Measurements from ENCODE around the gene SLC16A8. TPM values are rescaled to one million over a fixed set of nuclear protein-coding genes. Genes with fewer than 3 reads are reported as not detected.

Gene SLC16A8
- total RNA-seq, 1 experiment from 2014 or later = not detected

DNA sequence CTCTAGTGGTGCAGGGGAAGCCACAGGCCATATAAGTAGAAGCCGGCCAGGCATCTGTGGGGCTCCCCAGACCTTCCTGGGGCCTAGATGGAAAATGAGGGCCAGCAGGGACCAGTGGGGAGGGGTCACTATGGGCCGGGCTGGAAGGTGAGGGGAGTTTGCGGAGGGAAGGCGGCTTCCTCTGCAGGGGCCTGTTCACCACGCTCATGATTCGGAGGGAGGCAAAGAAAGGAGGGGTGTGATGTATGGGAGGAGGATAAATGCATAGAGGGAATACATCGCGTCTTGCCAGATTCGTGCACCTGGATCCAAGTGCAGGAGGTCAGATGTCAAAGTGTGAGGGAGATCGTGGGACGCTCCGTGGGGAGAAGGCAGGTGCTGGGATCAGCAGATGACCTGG is 6.9 kb downstream of the SLC16A8 start:
- ATAC-seq (no peak), DNase-seq (ENCODE audit: low read depth, low spot score) (no peak)
- RAD21 ChIA-PET (ENCODE audit: low non-redundant PET in 1 of 2, low total read pairs in 2 of 2, uncharacterized antibody in 2 of 2, unreplicated experiment in 2 of 2) = no interaction called here
- CTCF ChIA-PET = no interaction called here
- intact Hi-C loops (cut with micrococcal nuclease) = no loop called here
- H3K4me2 ChIP-seq (ENCODE audit: low read length) = no peak overlapping the region
- no peak overlapping the region for H3K9ac ChIP-seq (ENCODE audit: low read length)
- no peaks in the 10 kb centered on the region for H3K4me1 ChIP-seq (ENCODE audit: control insufficient read depth in 1 of 2, insufficient read depth in 2 of 2, low read length in 2 of 2)
- no peaks in the 10 kb centered on the region for H3K79me2 ChIP-seq (ENCODE audit: insufficient read depth, low read length)
- H4K20me1 ChIP-seq (ENCODE audit: insufficient read depth) = no peaks in the 10 kb centered on the region
- no peaks in the 10 kb centered on the region for H3K9me3 ChIP-seq (ENCODE audit: control insufficient read depth in 1 of 2, insufficient read depth in 1 of 2, low read depth in 1 of 2, low read length in 2 of 2)
- POLR2A ChIA-PET = no interaction called here
- H3K27ac ChIP-seq (ENCODE audit: low read depth, low read length) = no peak overlapping the region
- no peak overlapping the region for H3K4me3 ChIP-seq (replicated peaks in 1 of 2; ENCODE audit: low read depth in 1 of 2, low read length in 2 of 2)
- TF ChIP-seq POLR2A (IDR thresholded peaks at IDR 0.05; ENCODE audit: borderline replicate concordance, extremely low read depth, insufficient read depth, insufficient read length) = no peak
- H3K27me3 ChIP-seq (ENCODE audit: insufficient read depth, low read length) = no peaks in the 10 kb centered on the region
- H2AFZ ChIP-seq (ENCODE audit: low read depth, low read length, poor library complexity, severe bottlenecking) = no peak overlapping the region
- BruUV-seq (replicated peaks) = no TSS peak
- H3K9me2 ChIP-seq (ENCODE audit: insufficient read depth) = no peaks in the 10 kb centered on the region
- H3K36me3 ChIP-seq (ENCODE audit: control insufficient read depth in 1 of 2, insufficient read depth in 2 of 2, low read length in 2 of 2) = peaks cover 3 to 19% of the 10 kb centered on the region in 2 experiments; a peak in 2 of 4 replicates

DNA sequence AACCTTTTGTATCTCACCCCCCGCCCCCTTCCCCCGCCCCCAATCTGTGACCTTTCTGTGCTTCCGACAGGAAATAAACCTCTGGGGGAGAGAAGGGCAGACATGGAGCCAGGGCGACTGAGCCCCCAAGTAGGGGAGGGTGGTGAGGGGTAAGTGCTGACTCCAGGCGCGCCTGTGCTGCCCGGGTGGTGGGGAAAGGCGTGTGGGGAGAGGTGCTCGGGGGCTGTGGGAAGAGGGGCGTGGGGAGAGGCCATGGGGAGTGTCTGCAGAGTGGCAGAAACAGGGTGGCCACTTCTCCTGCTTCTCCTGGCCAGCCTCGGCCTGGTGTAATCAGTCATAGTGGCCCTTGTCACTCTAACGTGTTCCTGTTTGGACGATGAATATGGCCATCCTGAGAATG is 8.0 kb downstream of the SLC16A8 start:
- Histone ChIP-seq H3K9me2 (ENCODE audit: insufficient read depth) (no peaks in the 10 kb centered on the region), H4K20me1 (ENCODE audit: insufficient read depth) (no peaks in the 10 kb centered on the region), H3K79me2 (ENCODE audit: insufficient read depth, low read length) (no peaks in the 10 kb centered on the region), H3K27me3 (ENCODE audit: insufficient read depth, low read length) (no peaks in the 10 kb centered on the region), H3K27ac (ENCODE audit: low read depth, low read length) (no peak overlapping the region), H3K4me2 (ENCODE audit: low read length) (no peak overlapping the region), H3K4me3 (replicated peaks in 1 of 2; ENCODE audit: low read depth in 1 of 2, low read length in 2 of 2) (no peak overlapping the region), H3K4me1 (ENCODE audit: control insufficient read depth in 1 of 2, insufficient read depth in 2 of 2, low read length in 2 of 2) (no peaks in the 10 kb centered on the region), H3K36me3 (ENCODE audit: control insufficient read depth in 1 of 2, insufficient read depth in 2 of 2, low read length in 2 of 2) (peaks cover 3 to 19% of the 10 kb centered on the region in 2 experiments; a peak in 2 of 4 replicates), H3K9ac (ENCODE audit: low read length) (no peak overlapping the region), H3K9me3 (ENCODE audit: control insufficient read depth in 1 of 2, insufficient read depth in 1 of 2, low read depth in 1 of 2, low read length in 2 of 2) (no peaks in the 10 kb centered on the region), H2AFZ (ENCODE audit: low read depth, low read length, poor library complexity, severe bottlenecking) (no peak overlapping the region)
- POLR2A ChIA-PET = no interaction called here
- CTCF ChIA-PET = no interaction called here
- RAD21 ChIA-PET (ENCODE audit: low non-redundant PET in 1 of 2, low total read pairs in 2 of 2, uncharacterized antibody in 2 of 2, unreplicated experiment in 2 of 2) = no interaction called here
- DNase-seq (ENCODE audit: low read depth, low spot score) (no peak), ATAC-seq (no peak)
- TF ChIP-seq, protein P1, sequence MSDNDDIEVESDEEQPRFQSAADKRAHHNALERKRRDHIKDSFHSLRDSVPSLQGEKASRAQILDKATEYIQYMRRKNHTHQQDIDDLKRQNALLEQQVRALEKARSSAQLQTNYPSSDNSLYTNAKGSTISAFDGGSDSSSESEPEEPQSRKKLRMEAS (IDR thresholded peaks at IDR 0.05) = no peak
- TF ChIP-seq SIN3A (IDR thresholded peaks at IDR 0.05; ENCODE audit: low read depth) = no peak
- no peak for TF ChIP-seq SRF (IDR thresholded peaks at IDR 0.05; ENCODE audit: low read depth)
- TF ChIP-seq CBX3 (IDR thresholded peaks at IDR 0.05; ENCODE audit: low read depth) = no peak
- intact Hi-C loops (cut with micrococcal nuclease) = no loop called here
- BruUV-seq (replicated peaks) = no TSS peak

Measured in HCT116 (cell line).